DND-41 (cell line): Measurements from ENCODE around the gene SLC12A8.

Experiments
- ATAC-seq: fragments of 200-7000 bp; cut with Tn5 transposase; 3 replicates; pipeline ENCODE4 v1.9.1; 2021; ENCODE audit warnings: low read depth; ENCODE audit not compliant: insufficient read depth
- DNase-seq: peaks from one replicate; pipeline ENCODE4 v3.0.0-alpha.2; 2020
- H2AFZ ChIP-seq: 2 replicates; pipeline ENCODE4 v1.6.0; 2012; ENCODE audit warnings: low read depth, low read length
- H3K27ac ChIP-seq: 2 replicates; pipeline ENCODE4 v1.5.1; 2012; ENCODE audit warnings: low read length, inconsistent platforms
- H3K27me3 ChIP-seq: fragments of 200-600 bp; sonication (generic); 2 replicates; pipeline ENCODE4 v1.6.0; 2012; ENCODE audit warnings: low read length, mild to moderate bottlenecking, inconsistent platforms; ENCODE audit not compliant: insufficient read depth, poor library complexity
- H3K36me3 ChIP-seq: 2 replicates; pipeline ENCODE4 v1.5.1; 2012; ENCODE audit warnings: low read length, inconsistent platforms; ENCODE audit not compliant: insufficient read depth
- H3K4me1 ChIP-seq: 2 replicates; pipeline ENCODE4 v1.5.1; 2012; ENCODE audit warnings: mild to moderate bottlenecking, low read length; ENCODE audit not compliant: insufficient read depth
- H3K4me2 ChIP-seq: 2 replicates; pipeline ENCODE4 v1.6.0; 2012; ENCODE audit warnings: mild to moderate bottlenecking, moderate library complexity, low read length, inconsistent platforms; ENCODE audit not compliant: insufficient read depth
- H3K4me3 ChIP-seq, 2 experiments: fragments of 200-600 bp in 1 of 2; shearing (Covaris generic) in 1 of 2; 2 replicates each; pipeline ENCODE4 v1.5.1; 2012 to 2016; ENCODE audit warnings: inconsistent platforms in 2 of 2, low read length in 2 of 2, mild to moderate bottlenecking in 2 of 2, low read depth in 1 of 2, moderate library complexity in 1 of 2
- H3K79me2 ChIP-seq: 2 replicates; pipeline ENCODE4 v1.6.0; 2012; ENCODE audit warnings: low read length, inconsistent platforms; ENCODE audit not compliant: insufficient read depth
- H3K9ac ChIP-seq: 2 replicates; pipeline ENCODE4 v1.6.0; 2012; ENCODE audit warnings: low read depth, mild to moderate bottlenecking, inconsistent platforms, low read length, moderate library complexity
- H3K9me3 ChIP-seq: 2 replicates; pipeline ENCODE4 v1.5.1; 2012; ENCODE audit warnings: low read length, moderate library complexity, mild to moderate bottlenecking, inconsistent platforms; ENCODE audit not compliant: insufficient read depth, severe bottlenecking
- H4K20me1 ChIP-seq: 2 replicates; pipeline ENCODE4 v1.6.0; 2012; ENCODE audit warnings: low read length; ENCODE audit not compliant: insufficient read depth
- EZH2 ChIP-seq: IDR thresholded peaks from 3 replicates; pipeline ENCODE4 v1.6.1; 2012; ENCODE audit warnings: borderline replicate concordance, low read depth, mild to moderate bottlenecking, moderate library complexity, low read length, inconsistent platforms; ENCODE audit not compliant: severe bottlenecking
- TF ChIP-seq, protein P1 (sequence below): IDR thresholded peaks from 2 replicates; pipeline ENCODE4 v1.5.1; 2012; ENCODE audit warnings: borderline replicate concordance, low read length, moderate library complexity, mild to moderate bottlenecking; ENCODE audit not compliant: poor library complexity, severe bottlenecking; ENCODE audit errors: extremely low read depth

SLC12A8 gene

DNA sequence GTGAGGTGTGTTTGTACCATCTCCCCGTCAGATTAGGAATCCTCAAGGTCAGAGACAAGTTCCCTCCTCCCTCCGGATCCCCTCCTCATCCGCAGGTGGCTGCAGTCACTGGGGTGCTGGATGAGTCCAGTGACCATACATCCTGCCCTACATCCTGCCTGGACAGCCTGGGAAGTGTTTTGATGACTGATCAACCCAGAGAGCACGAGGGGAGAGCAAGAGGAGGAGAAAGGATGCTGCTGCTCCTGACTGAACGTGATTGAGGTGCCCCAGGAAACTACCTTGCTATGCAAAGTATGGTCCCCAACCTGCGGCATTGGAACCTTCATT lies 65.1 kb downstream of the SLC12A8 start:
- TF ChIP-seq, protein P1, sequence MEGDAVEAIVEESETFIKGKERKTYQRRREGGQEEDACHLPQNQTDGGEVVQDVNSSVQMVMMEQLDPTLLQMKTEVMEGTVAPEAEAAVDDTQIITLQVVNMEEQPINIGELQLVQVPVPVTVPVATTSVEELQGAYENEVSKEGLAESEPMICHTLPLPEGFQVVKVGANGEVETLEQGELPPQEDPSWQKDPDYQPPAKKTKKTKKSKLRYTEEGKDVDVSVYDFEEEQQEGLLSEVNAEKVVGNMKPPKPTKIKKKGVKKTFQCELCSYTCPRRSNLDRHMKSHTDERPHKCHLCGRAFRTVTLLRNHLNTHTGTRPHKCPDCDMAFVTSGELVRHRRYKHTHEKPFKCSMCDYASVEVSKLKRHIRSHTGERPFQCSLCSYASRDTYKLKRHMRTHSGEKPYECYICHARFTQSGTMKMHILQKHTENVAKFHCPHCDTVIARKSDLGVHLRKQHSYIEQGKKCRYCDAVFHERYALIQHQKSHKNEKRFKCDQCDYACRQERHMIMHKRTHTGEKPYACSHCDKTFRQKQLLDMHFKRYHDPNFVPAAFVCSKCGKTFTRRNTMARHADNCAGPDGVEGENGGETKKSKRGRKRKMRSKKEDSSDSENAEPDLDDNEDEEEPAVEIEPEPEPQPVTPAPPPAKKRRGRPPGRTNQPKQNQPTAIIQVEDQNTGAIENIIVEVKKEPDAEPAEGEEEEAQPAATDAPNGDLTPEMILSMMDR, result no peak
- no peak for TF ChIP-seq EZH2
- Histone ChIP-seq H3K9ac (no peak overlapping the region), H3K4me3 (no peak overlapping the region), H3K36me3 (no peaks in the 10 kb centered on the region), H3K27me3 (no peaks in the 10 kb centered on the region), H3K79me2 (no peaks in the 10 kb centered on the region), H3K4me1 (no peaks in the 10 kb centered on the region), H3K4me2 (no peak overlapping the region), H2AFZ (no peak overlapping the region), H3K9me3 (no peaks in the 10 kb centered on the region), H4K20me1 (no peaks in the 10 kb centered on the region), H3K27ac (no peak overlapping the region)
- ATAC-seq (no peak), DNase-seq (no peak)

- no peak for DNase-seq
- no peak for ATAC-seq
- H3K9ac ChIP-seq, result no peak overlapping the region
- H3K79me2 ChIP-seq, result no peaks in the 10 kb centered on the region
- H3K9me3 ChIP-seq, result no peaks in the 10 kb centered on the region
- H3K27ac ChIP-seq, result no peak overlapping the region
- no peak overlapping the region for H3K4me2 ChIP-seq
- H3K36me3 ChIP-seq, result no peaks in the 10 kb centered on the region
- TF ChIP-seq, protein P1, result no peak
- TF ChIP-seq EZH2, result no peak
- H3K4me3 ChIP-seq, result no peak overlapping the region
- H3K27me3 ChIP-seq, result no peaks in the 10 kb centered on the region
- no peaks in the 10 kb centered on the region for H4K20me1 ChIP-seq
- H3K4me1 ChIP-seq, result no peaks in the 10 kb centered on the region
- H2AFZ ChIP-seq, result no peak overlapping the region
Observed at GRCh38 chr3:125146626-125147490, 65.7 kb downstream of the SLC12A8 start.

DNA sequence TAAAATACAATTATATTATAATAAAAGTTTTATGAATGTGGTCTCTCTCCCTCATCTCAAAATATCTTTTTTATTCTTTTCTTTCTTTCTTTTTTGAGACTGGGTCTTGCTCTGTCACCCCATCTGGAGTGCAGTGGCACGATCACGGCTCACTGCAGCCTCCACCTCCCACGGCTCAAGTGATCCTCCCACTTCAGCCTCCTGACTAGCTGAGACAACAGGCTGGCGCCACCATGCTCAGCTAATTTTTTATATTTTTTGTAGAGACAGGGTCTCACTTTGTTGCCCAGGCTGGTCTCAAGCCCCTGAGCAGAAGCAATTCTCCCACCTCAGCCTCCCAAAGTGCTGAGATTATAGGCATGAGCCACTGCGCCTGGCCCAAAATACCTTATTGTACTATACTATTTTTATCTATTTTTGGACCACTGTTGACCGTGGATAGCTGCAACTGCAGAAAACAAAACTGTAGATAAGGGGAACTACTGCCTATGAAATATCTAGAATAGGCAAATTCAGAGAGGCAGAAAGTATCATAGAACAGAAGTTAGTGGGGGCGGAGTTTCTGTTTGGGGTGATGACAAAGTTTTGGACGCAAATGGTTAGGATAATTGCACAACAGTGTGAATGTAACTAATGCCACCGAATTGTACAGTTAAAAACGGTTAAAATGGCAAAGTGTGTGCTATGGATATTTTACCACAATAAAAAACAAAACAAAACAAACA lies 66.6 kb downstream of the SLC12A8 start:
- Histone ChIP-seq H3K4me3 (no peak overlapping the region), H3K79me2 (no peaks in the 10 kb centered on the region), H3K4me1 (no peaks in the 10 kb centered on the region), H3K9ac (no peak overlapping the region), H3K27ac (no peak overlapping the region), H4K20me1 (no peaks in the 10 kb centered on the region), H2AFZ (no peak overlapping the region), H3K27me3 (no peaks in the 10 kb centered on the region), H3K4me2 (no peak overlapping the region), H3K36me3 (no peaks in the 10 kb centered on the region), H3K9me3 (no peaks in the 10 kb centered on the region)
- ATAC-seq (no peak), DNase-seq (no peak)
- no peak for TF ChIP-seq EZH2
- TF ChIP-seq, protein P1, result no peak
